Measurements from ENCODE around the gene KCTD18.

Gene KCTD18

DNA sequence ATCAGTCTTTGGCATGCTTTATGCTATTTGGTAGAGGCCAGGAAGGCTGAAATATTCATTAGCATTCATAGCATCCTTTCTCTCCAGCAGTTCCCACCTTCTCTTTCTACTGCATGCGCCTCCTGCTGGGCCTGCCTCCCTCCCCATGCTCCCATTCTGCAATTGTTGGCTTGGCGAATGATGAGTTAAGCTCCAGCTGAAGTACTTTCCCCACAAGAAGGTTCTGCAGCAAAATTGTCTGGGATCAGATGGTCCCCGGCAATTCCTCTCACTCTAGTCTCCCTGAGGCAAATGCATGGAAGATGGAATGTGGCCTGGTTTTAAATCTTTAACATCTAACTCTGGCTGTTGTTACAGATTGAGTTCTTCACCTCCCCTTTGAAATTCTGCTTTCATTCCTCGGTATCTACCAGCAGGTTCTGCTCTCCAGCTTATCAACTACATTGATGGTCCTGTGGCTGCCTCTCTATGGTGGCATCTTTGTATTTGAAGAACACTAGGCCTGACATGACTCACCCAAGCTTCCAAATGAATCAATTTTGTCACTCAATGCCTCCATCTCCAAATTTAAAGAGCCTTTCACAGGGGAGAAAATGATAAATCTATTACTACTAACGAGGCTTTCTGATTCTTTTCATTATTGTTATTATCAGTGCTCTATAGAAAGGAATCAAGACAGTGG is 55.9 kb downstream of the KCTD18 start:
- DNase-seq: no peak

GRCh38 chr2:200453142-200453852 is 56.6 kb downstream of the KCTD18 start:
- no peak for DNase-seq

DNA sequence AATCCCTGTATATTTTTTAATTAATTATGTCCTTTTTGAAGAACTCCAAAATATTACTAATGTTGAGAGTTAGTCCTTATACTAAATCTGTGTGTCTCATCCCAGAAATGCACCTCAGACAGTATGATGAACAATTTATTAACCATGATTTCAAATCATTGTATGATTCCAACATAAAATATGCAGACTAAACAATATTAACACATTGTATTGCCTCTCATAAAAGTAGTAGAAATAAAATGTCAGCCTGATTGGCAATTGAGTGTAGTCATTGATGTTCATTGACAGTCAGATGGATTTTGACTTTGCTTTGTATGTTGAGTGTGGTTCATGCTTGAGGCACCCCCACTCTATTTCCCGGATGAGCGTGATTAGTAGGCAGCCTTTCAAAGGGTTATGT is 57.5 kb downstream of the KCTD18 start:
- no peak for DNase-seq

DNA sequence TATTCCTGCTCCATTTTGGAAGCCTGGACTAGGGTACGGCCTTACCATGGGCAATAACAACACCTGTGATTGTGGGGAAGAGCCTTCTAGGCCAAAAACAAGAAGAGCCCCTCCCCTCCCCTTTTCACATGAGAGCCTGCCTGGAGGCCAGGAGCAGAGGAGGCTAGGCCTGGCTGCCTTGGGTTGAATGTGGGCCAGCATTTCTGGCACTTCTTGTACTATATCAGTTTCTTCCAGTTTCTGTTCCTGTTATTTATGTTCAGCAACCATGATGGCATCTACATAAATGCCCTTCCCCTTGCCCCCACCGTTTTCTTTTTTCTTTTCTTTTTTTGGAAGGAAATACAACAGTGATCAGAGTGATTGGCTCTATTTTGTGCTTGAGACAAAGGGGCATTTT is 58.4 kb downstream of the KCTD18 start:
- DNase-seq: no peak

- no peak for DNase-seq
These were observed 59.6 kb downstream of the KCTD18 start for GRCh38 chr2:200450288-200450687.

DNA sequence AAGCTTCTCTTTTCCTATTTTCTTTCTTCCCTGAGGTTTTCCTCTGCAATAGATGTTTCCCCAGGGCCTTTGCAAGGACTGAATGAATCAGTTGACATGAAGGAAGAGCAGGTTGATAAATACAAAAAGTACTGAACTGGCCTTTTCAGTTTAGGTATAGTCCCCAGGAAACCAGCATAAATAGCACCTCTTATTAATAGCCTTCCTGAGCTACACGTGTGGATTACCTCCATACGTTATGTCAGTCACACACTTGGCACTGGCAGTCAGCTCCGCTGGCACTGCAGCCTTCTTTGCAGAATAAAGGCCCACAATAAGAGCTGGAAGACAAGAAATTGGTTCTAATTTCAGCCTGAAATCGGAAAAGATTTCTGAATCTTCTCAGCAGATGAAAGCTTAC is 60.7 kb downstream of the KCTD18 start:
- no peak for DNase-seq

DNA sequence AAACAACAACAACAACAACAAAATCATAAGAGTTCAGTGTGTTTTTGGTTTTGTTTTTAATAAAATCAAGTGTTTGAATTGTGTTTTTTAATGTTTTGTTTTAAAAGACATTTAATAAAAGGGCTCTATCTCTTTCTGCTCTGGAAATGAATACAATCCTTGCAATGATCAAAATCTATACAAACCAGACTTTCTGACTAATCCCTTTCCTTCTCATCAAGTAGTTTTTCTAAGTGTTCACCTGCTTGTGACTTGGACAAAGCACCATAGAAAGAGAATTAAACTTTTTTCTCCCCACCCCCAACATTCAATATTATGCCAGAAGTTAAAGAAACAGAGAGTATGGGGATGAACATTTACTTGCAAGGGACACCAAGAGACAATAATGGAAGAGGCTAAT is 61.4 kb downstream of the KCTD18 start:
- DNase-seq: no peak

DNA sequence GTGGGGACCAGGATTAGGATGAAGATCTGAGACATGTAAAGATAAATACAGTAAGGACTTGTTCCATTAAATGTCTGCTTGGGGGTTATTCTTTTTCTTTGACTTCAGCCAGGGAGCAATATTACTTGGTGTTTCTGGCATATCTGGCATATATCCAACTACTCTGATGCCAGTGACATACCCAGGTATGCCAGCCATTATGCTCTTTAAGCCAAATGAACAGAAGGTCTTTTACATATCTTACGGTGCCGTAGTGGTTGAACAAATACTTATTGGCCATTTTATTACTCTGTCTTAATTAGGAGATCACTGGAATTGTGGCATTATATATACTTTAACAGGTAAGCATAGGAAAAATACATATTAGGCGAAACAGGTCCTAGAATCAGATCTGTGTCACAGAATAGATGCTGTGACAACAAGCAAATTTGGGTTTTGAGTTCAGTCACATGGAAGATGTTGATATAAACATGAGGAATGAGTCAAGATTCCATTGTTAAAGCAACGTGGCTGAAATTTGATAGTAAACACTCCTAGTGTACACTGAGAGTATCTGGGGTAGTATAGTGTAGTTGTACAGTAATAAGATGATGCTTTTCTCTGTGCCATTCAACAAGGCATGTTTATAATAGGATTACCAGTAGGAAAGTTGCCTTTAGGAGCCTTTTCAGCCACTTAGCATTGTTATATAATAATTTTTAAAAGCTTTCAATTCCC is 62.6 kb downstream of the KCTD18 start:
- DNase-seq: no peak

- no peak for DNase-seq
These were observed 63.3 kb downstream of the KCTD18 start for GRCh38 chr2:200446612-200447011.

- peak; percentile 41 for DNase-seq
These were observed 64.6 kb downstream of the KCTD18 start for GRCh38 chr2:200445284-200445683.

GRCh38 chr2:200444530-200444929 is 65.3 kb downstream of the KCTD18 start:
- no peak for DNase-seq

DNA sequence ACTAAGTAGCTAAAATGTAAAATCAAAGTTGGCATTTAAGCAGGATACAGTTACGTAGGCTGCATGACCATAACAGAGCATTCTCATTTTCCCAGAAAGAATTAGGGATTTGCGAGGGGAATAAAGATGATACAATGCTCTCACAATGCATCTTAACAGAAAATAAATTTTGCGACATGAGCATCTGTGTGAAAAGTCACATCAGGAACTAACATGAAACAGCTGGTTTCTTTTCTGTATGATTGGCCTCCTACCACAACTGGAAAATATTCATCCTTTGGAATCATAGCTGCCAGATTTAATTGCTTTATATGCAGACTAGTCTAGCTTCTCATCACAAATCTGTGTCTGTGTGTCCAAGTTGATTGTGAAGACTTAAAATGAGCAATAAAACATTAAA is 66.0 kb downstream of the KCTD18 start:
- DNase-seq: no peak

- no peak for DNase-seq
These were observed 66.5 kb downstream of the KCTD18 start for GRCh38 chr2:200443376-200443775.

DNA sequence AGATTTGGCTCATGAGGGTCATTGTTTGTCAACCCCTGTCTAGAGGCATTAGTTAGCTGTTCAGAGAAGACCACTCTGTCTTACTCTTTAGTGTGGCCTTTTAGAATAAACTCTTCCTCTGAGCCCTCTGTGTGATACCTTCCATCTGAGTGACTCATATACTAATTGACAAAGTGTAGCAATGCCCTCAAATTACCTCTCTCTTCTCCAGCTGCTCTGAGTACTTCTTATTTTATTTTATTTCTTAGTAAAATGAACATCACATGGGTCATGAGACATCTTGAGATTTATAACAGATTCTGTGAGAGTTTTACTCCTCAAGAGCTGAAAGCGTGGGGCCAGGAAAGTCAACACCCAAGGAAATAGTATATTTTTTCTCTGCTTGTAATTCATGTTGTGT is 67.4 kb downstream of the KCTD18 start:
- DNase-seq: no peak

- DNase-seq: no peak
These were observed 69.9 kb downstream of the KCTD18 start for GRCh38 chr2:200439981-200440380.
